ENCODE results near the gene KNDC1. TPM values are rescaled to one million over a fixed set of nuclear protein-coding genes. Genes with fewer than 3 reads are reported as not detected.

KNDC1 gene
- total and polyA plus RNA-seq, 10 of the 15 experiments (the other 5 are each of a cell fraction or from before 2014, with no cell fraction given) = 0.03 to 0.11 (median 0.05) TPM; not detected in 7

GRCh38 chr10:133127291-133128125 is 32.5 kb upstream of the KNDC1 start:
- no peak for ATAC-seq
- CTCF ChIA-PET = no interaction called here
- no TSS peak for BruUV-seq (replicated peaks)

More at GRCh38 chr10:133127291-133128125, 32.5 kb upstream of the KNDC1 start:
- Histone ChIP-seq H3K4me1 (ENCODE audit: control insufficient read depth, insufficient read depth, low read length) (no peaks in the 10 kb centered on the region), H3K27me3 (replicated peaks in 1 of 2; ENCODE audit: control insufficient read depth in 2 of 2, insufficient read depth in 2 of 2, low read length in 1 of 2) (no peaks in the 10 kb centered on the region), H3K79me2 (ENCODE audit: control insufficient read depth, insufficient read depth, low read length) (no peaks in the 10 kb centered on the region), H3K4me3 (no peak overlapping the region), H3K36me3 (ENCODE audit: control insufficient read depth in 2 of 2, insufficient read depth in 2 of 2, low read length in 1 of 2) (no peaks in the 10 kb centered on the region), H2AFZ (ENCODE audit: control insufficient read depth, low read depth, low read length) (no peak overlapping the region), H3K27ac (ENCODE audit: control insufficient read depth, insufficient read depth) (no peak overlapping the region), H3K9me3 (replicated peaks; ENCODE audit: control insufficient read depth, insufficient read depth, low read length) (no peaks in the 10 kb centered on the region; the same call in 2 of the 3 replicates), H3K9ac (ENCODE audit: control insufficient read depth, insufficient read depth, low read length) (no peak overlapping the region), H4K20me1 (ENCODE audit: control insufficient read depth, insufficient read depth) (no peaks in the 10 kb centered on the region), H3K4me2 (ENCODE audit: control insufficient read depth, insufficient read depth) (no peak overlapping the region)
- WGBS (ENCODE audit: insufficient coverage, insufficient replicate concordance, low lambda C conversion rate, missing lambda C conversion rate) = 93% methylated on average over 21 of the region's 36 CpGs
- intact Hi-C loops (cut with micrococcal nuclease; ENCODE audit: unreplicated experiment) (no loop called here), in situ Hi-C loops (cut with MboI) (no loop called here)
- POLR2A ChIA-PET = no interaction called here
- DNase-seq (ENCODE audit: low read depth, low spot score) (no peak), FAIRE-seq (no peak)
- TF ChIP-seq ELK1 (IDR thresholded peaks at IDR 0.05; ENCODE audit: low read depth, low read length) = no peak
- no peak for TF ChIP-seq MEF2A (IDR thresholded peaks at IDR 0.05; ENCODE audit: insufficient read depth, low read depth, low read length)
- no peak for TF ChIP-seq ZBED1 (IDR thresholded peaks at IDR 0.05; ENCODE audit: borderline replicate concordance)
- no peak for TF ChIP-seq RB1 (IDR thresholded peaks at IDR 0.05; ENCODE audit: borderline replicate concordance)
- TF ChIP-seq PML (IDR thresholded peaks at IDR 0.05; ENCODE audit: low read length) = no peak
- no peak for TF ChIP-seq PRDM15 (CRISPR knock-in tag; IDR thresholded peaks at IDR 0.05)
- no peak for TF ChIP-seq IKZF2 (IDR thresholded peaks at IDR 0.05)
- no peak for TF ChIP-seq EGR1 (IDR thresholded peaks at IDR 0.05; ENCODE audit: borderline replicate concordance in 1 of 2, low read depth in 2 of 2, low read length in 2 of 2)
- TF ChIP-seq CREB1 (IDR thresholded peaks at IDR 0.05; ENCODE audit: low read depth) = no peak
- TF ChIP-seq ASH2L (IDR thresholded peaks at IDR 0.05; ENCODE audit: borderline replicate concordance, low read depth) = no peak
- TF ChIP-seq HCFC1 (IDR thresholded peaks at IDR 0.05; ENCODE audit: low read length) = no peak
- SMC1A ChIA-PET (ENCODE audit: uncharacterized antibody, unreplicated experiment) = no interaction called here
- RAD21 ChIA-PET (ENCODE audit: unreplicated experiment) = no interaction called here
